ENCODE data around the gene MAMDC2. TPM values are rescaled to one million over a fixed set of nuclear protein-coding genes. Genes with fewer than 3 reads are reported as not detected.

Gene MAMDC2
- total RNA-seq, 1 donor from 2014 or later: 0.21 TPM

- DNase-seq (ENCODE audit: low read depth, low spot score): no peak
- Mint-ChIP-seq H3K4me3 (no peak overlapping the region), H3K27me3 (ENCODE audit: low read depth) (peaks cover 3% of the 10 kb centered on the region), H3K27ac (ENCODE audit: unreplicated experiment) (no peak overlapping the region), H3K9me3 (no peaks in the 10 kb centered on the region), H3K4me1 (no peaks in the 10 kb centered on the region), H3K36me3 (ENCODE audit: low read depth) (no peaks in the 10 kb centered on the region)
- TF ChIP-seq CTCF (conservative IDR thresholded peaks at IDR 0.05): no peak
These were observed 51.1 kb downstream of the MAMDC2 start for GRCh38 chr9:70094747-70095146.

- peaks cover 3% of the 10 kb centered on the region for H3K27me3 Mint-ChIP-seq (ENCODE audit: low read depth)
- no peak overlapping the region for H3K27ac Mint-ChIP-seq (ENCODE audit: unreplicated experiment)
- no peaks in the 10 kb centered on the region for H3K36me3 Mint-ChIP-seq (ENCODE audit: low read depth)
- TF ChIP-seq CTCF (conservative IDR thresholded peaks at IDR 0.05): no peak
- DNase-seq (ENCODE audit: low read depth, low spot score): no peak
- no peaks in the 10 kb centered on the region for H3K4me1 Mint-ChIP-seq
- H3K9me3 Mint-ChIP-seq: no peaks in the 10 kb centered on the region
- H3K4me3 Mint-ChIP-seq: no peak overlapping the region
These were observed 53.5 kb downstream of the MAMDC2 start for GRCh38 chr9:70097187-70097586.

GRCh38 chr9:70100362-70100761 is 56.7 kb downstream of the MAMDC2 start:
- H3K4me1 Mint-ChIP-seq: no peaks in the 10 kb centered on the region
- no peak overlapping the region for H3K4me3 Mint-ChIP-seq
- no peaks in the 10 kb centered on the region for H3K9me3 Mint-ChIP-seq
- no peak for DNase-seq (ENCODE audit: low read depth, low spot score)
- no peak for TF ChIP-seq CTCF (conservative IDR thresholded peaks at IDR 0.05)
- H3K27me3 Mint-ChIP-seq (ENCODE audit: low read depth): peaks cover 1% of the 10 kb centered on the region
- no peaks in the 10 kb centered on the region for H3K36me3 Mint-ChIP-seq (ENCODE audit: low read depth)
- no peak overlapping the region for H3K27ac Mint-ChIP-seq (ENCODE audit: unreplicated experiment)

GRCh38 chr9:70101265-70101664 is 57.6 kb downstream of the MAMDC2 start:
- Mint-ChIP-seq H3K4me1 (no peaks in the 10 kb centered on the region), H3K27ac (ENCODE audit: unreplicated experiment) (no peak overlapping the region), H3K27me3 (ENCODE audit: low read depth) (no peaks in the 10 kb centered on the region), H3K4me3 (no peak overlapping the region), H3K36me3 (ENCODE audit: low read depth) (no peaks in the 10 kb centered on the region), H3K9me3 (no peaks in the 10 kb centered on the region)
- TF ChIP-seq CTCF (conservative IDR thresholded peaks at IDR 0.05): no peak
- no peak for DNase-seq (ENCODE audit: low read depth, low spot score)

GRCh38 chr9:70105147-70105546 is 61.5 kb downstream of the MAMDC2 start:
- H3K9me3 Mint-ChIP-seq: peaks cover 3% of the 10 kb centered on the region
- no peaks in the 10 kb centered on the region for H3K36me3 Mint-ChIP-seq (ENCODE audit: low read depth)
- no peak for TF ChIP-seq CTCF (conservative IDR thresholded peaks at IDR 0.05)
- no peak for DNase-seq (ENCODE audit: low read depth, low spot score)
- H3K4me3 Mint-ChIP-seq: no peak overlapping the region
- H3K27me3 Mint-ChIP-seq (ENCODE audit: low read depth): peaks cover 4% of the 10 kb centered on the region
- H3K27ac Mint-ChIP-seq (ENCODE audit: unreplicated experiment): no peak overlapping the region
- H3K4me1 Mint-ChIP-seq: peaks cover 4% of the 10 kb centered on the region

GRCh38 chr9:70106571-70106970 is 62.9 kb downstream of the MAMDC2 start:
- peaks cover 4% of the 10 kb centered on the region for H3K27me3 Mint-ChIP-seq (ENCODE audit: low read depth)

More at GRCh38 chr9:70106571-70106970, 62.9 kb downstream of the MAMDC2 start:
- DNase-seq (ENCODE audit: low read depth, low spot score): no peak
- peaks cover 9% of the 10 kb centered on the region for H3K4me1 Mint-ChIP-seq
- H3K27ac Mint-ChIP-seq (ENCODE audit: unreplicated experiment): no peak overlapping the region
- no peaks in the 10 kb centered on the region for H3K36me3 Mint-ChIP-seq (ENCODE audit: low read depth)
- no peak for TF ChIP-seq CTCF (conservative IDR thresholded peaks at IDR 0.05)
- peaks cover 3% of the 10 kb centered on the region for H3K9me3 Mint-ChIP-seq
- H3K4me3 Mint-ChIP-seq: no peak overlapping the region

Measured in neural crest cell (in vitro differentiated cells).